PC-3 (cell line): ENCODE results near the gene GRIN2B.

Source experiments
- EZH2phosphoT487 ChIP-seq: fragments of 300-600 bp; sonication (generic); IDR thresholded peaks from 2 replicates; pipeline ENCODE4 v1.6.1; 2018; ENCODE audit warnings: mild to moderate bottlenecking, antibody characterized with exemption, low read length, borderline replicate concordance
- TF ChIP-seq, protein P1 (sequence below): fragments of 300-600 bp; sonication (generic); conservative IDR thresholded peaks from 2 replicates; pipeline ENCODE4 v1.5.1; 2017; ENCODE audit warnings: antibody characterized with exemption, low read depth, mild to moderate bottlenecking, low read length

DNA sequence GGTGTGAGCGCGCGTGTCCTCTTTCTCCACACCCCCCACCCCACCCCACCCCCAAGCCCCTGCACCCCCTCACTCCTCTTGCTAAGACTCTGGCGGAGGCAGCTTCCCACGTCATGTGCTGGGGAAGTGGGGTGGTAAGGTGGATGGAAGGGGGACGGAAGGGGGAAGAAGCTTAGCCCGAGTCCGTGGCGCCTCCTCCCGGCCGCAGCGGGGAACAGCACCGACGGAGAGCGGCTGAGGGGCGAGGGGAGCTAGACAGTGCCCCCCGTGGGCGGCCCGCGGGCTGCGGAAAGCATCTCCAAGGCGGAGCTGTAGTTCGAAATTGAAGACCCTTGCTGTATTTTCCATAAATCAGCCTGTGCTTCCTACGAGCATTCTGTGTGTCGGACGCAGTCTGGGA, 588 bp upstream of the GRIN2B start:
- TF ChIP-seq, protein P1, sequence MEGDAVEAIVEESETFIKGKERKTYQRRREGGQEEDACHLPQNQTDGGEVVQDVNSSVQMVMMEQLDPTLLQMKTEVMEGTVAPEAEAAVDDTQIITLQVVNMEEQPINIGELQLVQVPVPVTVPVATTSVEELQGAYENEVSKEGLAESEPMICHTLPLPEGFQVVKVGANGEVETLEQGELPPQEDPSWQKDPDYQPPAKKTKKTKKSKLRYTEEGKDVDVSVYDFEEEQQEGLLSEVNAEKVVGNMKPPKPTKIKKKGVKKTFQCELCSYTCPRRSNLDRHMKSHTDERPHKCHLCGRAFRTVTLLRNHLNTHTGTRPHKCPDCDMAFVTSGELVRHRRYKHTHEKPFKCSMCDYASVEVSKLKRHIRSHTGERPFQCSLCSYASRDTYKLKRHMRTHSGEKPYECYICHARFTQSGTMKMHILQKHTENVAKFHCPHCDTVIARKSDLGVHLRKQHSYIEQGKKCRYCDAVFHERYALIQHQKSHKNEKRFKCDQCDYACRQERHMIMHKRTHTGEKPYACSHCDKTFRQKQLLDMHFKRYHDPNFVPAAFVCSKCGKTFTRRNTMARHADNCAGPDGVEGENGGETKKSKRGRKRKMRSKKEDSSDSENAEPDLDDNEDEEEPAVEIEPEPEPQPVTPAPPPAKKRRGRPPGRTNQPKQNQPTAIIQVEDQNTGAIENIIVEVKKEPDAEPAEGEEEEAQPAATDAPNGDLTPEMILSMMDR, result no peak
- TF ChIP-seq EZH2phosphoT487, result no peak
